Mucosa of gallbladder (tissue), 1 donor: Measurements from ENCODE around the gene CHAC1. TPM values are rescaled to one million over a fixed set of nuclear protein-coding genes. Genes with fewer than 3 reads are reported as not detected.
"Not testable (repeated sequence)": the region's sequence is repeated elsewhere in the genome, so short reads cannot be mapped to it uniquely, and the experiment has no call there.

Experiments used
- DNase-seq: peaks from one replicate; pipeline ENCODE4 v3.0.0-alpha.2; 2020; ENCODE audit warnings: low spot score
- total RNA-seq: library from RNA; stranded (reverse); gene quantifications from one replicate; pipeline ENCODE4 v1.2.1, GENCODE V29; 2021
- donor health status: DM: no; HTN: no; CAD: no.

CHAC1 gene
- total RNA-seq, 1 donor from 2014 or later = 2.8 TPM

DNA sequence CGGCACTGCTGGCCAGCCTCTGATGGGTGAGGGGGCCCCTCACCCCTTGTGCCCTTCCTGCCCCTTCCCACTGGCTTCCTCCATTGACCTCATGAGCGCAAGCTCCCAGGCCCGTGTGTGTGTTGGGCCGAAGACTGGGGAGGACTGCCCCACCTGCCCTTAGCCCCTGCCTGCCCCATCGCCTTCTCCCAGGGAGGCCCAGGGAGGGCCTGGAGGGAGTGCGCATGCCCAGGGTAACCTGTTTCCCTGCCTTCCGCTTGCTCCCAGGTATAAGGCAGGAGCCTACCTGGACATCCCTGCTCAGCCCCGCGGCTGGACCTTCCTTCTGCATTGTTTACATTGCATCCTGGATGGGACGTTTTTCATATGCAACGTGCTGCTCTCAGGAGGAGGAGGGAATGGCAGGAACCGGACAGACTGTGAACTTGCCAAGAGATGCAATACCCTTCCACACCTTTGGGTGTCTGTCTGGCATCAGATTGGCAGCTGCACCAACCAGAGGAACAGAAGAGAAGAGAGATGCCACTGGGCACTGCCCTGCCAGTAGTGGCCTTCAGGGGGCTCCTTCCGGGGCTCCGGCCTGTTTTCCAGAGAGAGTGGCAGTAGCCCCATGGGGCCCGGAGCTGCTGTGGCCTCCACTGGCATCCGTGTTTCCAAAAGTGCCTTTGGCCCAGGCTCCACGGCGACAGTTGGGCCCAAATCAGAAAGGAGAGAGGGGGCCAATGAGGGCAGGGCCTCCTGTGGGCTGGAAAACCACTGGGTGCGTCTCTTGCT, 15.3 kb upstream of the CHAC1 start:
- no peak for DNase-seq

GRCh38 chr15:40938536-40938870, 14.8 kb upstream of the CHAC1 start:
- no peak for DNase-seq

DNA sequence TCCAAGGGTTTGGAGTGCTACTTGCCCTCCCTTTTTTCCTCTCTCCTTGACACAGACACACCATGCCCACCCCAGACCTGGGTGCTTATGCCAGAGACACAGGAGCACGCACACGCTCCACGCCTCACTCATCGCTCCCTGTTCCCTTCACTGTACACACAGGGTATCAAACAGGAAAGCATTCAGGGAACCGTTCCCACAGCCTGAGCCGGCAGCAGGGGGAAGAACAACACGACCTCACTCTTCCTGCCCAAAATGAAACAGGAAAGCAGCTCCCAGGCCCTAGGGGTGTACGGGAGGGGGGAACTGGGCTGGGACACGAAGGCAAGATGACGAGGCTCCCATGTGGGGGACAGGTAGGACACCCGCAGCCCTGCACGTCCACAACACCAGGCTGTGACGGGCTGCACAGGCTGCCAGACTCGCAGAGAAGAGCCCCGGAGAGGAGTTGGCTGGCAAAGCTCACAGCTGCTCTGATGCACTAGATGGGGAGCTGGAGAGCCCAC, 12.9 kb upstream of the CHAC1 start:
- no peak for DNase-seq

- no peak for DNase-seq
These were observed 12.2 kb upstream of the CHAC1 start for GRCh38 chr15:40941068-40941527.

DNA sequence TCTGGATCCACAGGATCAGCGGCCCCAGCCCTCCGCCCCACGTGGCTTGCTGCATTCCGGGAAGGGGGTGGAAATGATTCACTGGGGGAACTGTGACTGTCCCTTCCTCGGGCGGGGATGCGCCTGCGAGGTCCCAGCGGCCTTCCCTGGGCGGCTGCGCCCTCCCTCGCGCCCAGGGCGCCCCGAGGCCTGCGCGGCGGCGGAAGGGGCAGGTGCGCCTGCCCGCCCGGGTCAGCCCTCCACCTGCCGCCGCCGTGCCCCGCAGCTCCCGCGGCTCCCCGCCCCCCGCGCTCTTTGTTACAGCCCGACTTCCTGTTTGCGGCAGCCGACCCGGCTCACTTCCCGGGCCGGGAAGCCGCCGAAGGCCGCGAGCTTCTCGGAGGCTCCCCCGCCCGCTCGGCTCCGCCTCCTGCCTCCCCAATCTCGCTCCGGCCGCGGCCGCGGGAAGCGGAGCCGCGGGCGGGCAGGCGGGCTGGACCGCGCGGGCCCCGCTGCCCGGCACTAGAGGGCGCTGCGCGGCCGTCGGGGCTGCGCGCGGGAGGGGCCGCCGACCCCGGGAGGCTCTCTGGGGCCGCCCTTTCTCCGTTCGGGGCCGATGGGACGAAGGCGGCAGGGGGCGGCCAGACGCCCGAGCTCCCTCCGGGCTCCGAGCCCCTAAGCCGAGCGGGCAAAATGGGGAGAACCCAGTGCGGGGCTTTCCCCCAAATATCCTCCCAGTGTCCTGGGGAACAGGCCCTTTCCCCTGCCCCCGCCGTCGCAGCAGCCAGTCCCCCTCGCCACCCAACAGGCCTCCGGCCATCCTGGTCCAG, 11.5 kb upstream of the CHAC1 start:
- peak; percentile 63 for DNase-seq

- no peak for DNase-seq
These were observed 10.9 kb upstream of the CHAC1 start for GRCh38 chr15:40942337-40942854.

DNA sequence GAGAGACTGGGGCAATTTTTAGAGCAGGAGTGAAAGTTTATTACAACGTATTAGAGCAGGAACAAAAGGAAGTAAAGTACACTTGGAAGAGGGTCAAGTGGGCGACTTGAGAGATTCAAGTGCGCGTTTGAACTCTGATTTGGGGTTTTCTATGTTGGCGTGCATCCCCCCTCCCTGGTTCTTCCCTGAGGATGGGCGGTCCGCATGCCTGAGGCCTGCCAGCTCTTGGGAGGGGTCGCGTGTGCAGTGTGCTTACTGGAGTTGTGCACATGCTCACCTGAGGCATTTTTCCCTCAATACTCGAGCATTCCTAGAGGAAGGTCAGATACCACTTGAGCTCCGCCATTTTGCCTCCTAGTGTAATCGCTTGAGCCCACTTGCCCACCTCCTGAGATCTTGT, 10.4 kb upstream of the CHAC1 start:
- no peak for DNase-seq

DNA sequence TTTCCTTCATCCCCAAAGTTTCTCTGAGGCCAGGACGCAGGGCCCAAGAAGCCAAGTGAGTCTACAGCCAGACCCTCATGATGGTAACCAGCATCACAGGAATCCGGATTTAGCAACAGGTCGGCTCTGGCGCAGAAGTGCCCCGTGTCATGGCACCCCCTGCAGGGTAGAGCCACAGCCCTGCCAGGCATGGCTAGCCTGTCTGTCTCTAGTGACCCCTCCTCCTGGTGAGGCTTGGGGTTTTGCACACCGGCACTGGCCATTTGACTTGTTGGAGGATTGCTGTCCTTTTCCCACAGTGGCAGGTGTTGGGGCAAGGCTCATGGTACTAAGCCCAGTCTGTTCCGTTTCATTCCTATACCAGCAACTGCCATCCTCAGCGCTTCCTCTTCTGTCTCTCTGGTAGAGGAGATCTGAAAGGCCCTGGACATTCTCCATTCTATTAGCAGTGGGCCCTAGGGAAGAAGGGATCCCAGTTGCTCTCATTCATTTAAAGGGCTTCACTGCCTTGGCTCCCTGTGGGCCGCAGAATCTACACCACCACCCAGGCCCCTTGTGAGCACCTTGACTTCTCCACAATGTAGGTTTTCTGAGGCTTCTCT, 9.4 kb upstream of the CHAC1 start:
- no peak for DNase-seq

DNA sequence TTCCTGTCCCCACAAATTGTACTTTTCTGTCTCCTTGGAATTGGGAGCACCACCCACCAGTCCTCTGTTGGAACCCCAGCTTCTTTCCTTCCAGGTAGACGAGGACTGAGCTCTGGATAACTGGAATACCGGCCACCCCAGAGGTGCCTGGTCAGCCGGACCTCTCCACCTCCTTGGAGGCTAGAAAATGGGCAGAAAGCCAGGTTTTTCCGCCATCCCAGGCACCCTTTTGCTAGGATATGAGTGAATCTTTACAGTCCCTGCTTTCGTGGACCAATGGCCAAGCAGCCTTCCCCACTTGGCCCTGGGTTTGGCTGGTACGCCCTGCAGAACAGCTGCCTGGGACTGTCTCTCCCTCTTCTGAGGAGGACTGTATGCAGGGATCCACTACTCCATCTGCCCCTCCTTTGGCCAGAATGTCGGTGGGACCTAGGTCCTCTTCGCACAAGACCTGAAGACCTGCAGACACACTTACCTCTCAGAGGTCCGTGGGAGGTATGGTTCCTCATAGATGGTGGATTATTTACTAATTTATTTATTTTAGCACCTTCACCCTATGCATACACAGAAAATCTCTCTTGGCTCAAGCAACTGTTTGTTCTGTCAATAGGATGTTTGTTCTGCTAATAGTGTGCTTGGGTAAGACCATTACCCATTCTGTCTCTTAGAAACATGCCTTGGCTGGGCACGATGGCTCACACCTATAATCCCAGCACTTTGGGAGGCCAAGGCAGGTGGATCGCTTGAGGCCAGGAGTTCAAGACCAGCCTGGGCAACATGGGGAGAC, 8.6 kb upstream of the CHAC1 start:
- no peak for DNase-seq

- DNase-seq = no peak
These were observed 4.4 kb upstream of the CHAC1 start for GRCh38 chr15:40948706-40949473.

DNA sequence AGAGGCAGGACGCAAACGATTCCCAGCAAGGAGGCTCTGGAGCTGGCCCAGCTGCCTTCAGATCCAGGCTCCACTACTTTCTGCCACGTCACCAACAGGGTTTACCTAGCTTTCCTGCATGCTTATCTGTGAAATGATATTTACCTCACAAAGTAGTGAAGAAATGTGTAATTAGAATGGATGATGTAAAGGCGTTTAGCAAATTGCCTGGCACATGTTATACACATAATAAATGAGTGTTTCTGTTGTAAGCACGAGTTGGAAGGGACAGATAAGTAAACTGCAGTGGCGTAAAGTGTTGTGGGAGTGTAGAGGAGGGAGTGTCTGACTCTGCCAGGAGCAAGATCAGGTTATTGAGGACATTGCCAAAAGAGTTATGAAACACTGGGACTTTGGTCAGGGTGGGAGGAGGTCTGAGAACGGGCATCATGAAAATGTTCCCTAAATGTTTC, 3.5 kb upstream of the CHAC1 start:
- DNase-seq = no peak

DNA sequence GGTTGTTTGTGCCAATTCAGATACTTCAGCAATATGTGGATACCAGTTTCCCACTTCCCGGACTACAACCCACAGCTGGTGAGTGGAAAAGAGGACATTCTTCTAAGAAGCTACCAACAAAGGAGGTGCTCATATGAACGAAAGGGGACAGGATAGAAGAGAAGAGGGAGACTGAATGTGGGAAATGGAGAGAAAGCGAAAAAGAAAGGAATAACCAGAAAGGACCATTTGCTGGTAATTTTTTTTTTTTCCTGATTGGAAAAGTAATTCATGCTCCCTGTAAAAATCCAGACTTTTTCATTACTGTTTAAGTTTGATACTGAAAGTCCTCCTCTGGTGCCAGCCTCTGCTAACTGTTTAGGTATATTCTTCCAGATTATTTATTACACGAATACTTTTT, 1.5 kb upstream of the CHAC1 start:
- DNase-seq = no peak

DNA sequence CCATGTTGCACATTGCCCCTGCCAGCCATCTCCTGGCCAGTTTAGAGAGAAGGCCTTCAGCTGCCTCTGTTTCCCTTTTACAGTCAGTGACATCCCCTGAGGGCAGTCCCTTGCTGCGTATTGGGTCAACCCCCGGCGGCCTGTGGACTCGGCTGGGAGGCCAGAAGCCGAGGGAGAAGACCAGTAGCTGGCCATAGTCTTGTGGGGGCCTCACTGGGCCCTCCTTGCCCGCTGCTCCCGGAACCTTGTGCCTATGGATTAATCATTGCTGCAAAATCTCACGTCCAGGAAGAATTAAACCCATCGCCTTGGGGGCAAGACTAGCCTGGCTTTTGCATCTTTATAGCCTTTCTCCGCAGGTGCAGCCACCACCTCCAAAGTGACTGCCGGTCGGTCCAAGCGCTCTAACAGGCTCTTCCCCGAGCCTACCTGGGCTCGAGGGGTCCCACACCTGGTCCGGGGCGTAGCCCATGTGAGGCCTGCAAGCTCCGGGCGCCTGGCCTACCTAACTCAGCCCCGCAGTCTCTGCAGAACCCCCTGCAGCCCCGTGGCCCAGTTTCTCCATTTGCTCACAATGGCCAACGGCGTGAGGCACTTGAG, 870 bp upstream of the CHAC1 start:
- DNase-seq = no peak

GRCh38 chr15:40953713-40954074, 423 bp downstream of the CHAC1 start:
- no peak for DNase-seq

DNA sequence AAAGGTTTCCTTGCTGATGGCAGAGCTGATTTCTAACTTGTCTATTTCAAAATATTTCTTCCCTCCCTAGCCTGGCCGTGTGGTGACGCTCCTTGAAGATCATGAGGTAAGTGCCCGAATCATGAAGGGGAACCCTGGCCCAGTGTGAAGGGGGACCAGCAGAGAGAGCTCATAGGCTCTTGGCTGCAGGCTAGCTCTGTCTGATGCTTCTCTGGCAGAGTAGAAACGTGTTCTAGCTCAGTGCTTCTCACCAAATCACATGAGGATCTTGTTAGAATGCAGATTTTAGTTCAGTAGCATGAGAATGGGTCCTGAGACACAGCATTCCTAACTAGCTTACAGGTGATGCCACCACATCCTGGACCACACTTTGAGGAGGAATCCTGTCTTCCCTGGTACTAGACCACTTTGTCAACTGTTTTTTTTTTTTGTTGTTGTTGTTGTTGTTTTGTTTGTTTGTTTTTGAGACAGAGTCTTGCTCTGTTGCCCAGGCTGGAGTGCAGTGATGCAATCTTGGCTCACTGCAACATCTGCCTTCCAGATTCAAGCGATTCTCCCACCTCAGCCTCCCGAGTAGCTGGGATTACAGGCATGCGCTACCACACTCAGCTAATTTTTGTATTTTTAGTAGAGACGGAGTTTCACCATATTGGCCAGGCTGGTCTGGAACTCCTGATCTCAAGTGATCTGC, 1.0 kb downstream of the CHAC1 start:
- DNase-seq = not testable (repeated sequence)

- no peak for DNase-seq
These were observed 2.1 kb downstream of the CHAC1 start for GRCh38 chr15:40955141-40955903.

GRCh38 chr15:40955930-40956540, 2.8 kb downstream of the CHAC1 start:
- DNase-seq = no peak

GRCh38 chr15:40956541-40956982, 3.3 kb downstream of the CHAC1 start:
- DNase-seq = no peak
